ENCODE data around the gene RELCH.

The RELCH gene

GRCh38 chr18:62341473-62341872 is 154.4 kb downstream of the RELCH start:
- no peak for DNase-seq (ENCODE audit: low read depth)

GRCh38 chr18:62342884-62343283 is 155.8 kb downstream of the RELCH start:
- DNase-seq (ENCODE audit: low read depth) = no peak

GRCh38 chr18:62343316-62343715 is 156.3 kb downstream of the RELCH start:
- DNase-seq (ENCODE audit: low read depth) = no peak

GRCh38 chr18:62345909-62346308 is 158.9 kb downstream of the RELCH start:
- no peak for DNase-seq (ENCODE audit: low read depth)

GRCh38 chr18:62346333-62347088 is 159.5 kb downstream of the RELCH start:
- DNase-seq (ENCODE audit: low read depth) = no peak

GRCh38 chr18:62347089-62347506 is 160.0 kb downstream of the RELCH start:
- DNase-seq (ENCODE audit: low read depth) = no peak

- no peak for DNase-seq (ENCODE audit: low read depth)
Measured at GRCh38 chr18:62348474-62348873, 161.4 kb downstream of the RELCH start.

GRCh38 chr18:62353170-62353569 is 166.1 kb downstream of the RELCH start:
- no peak for DNase-seq (ENCODE audit: low read depth)

- no peak for DNase-seq (ENCODE audit: low read depth)
Measured at GRCh38 chr18:62354151-62354550, 167.1 kb downstream of the RELCH start.

GRCh38 chr18:62357079-62357719 is 170.1 kb downstream of the RELCH start:
- no peak for DNase-seq (ENCODE audit: low read depth)
